IMR-90 (cell line): Measurements from ENCODE around the gene ZNF207. TPM values are rescaled to one million over a fixed set of nuclear protein-coding genes. Genes with fewer than 3 reads are reported as not detected.

Experiments used
- ATAC-seq: fragments of 200-7000 bp; cut with Tn5 transposase; 2 replicates; pipeline ENCODE4 v1.9.1; 2020; ENCODE audit warnings: low read depth, mild to moderate bottlenecking, moderate library complexity
- BruUV-seq: library from RNA; stranded (reverse); fragments of 400-500 nt; replicated peaks from 2 replicates; lab custom pipeline; 2021; lab: Mats Ljungman, UMichigan
- CTCF ChIA-PET: fragments of 300-600 bp; formaldehyde crosslinking; extraction: SDS; loops from one replicate; lab custom pipeline; 2021; ENCODE audit warnings: antibody characterized with exemption; lab: Yijun Ruan, JAX
- POLR2A ChIA-PET: fragments of 300-600 bp; sonication (Branson Sonifier 250); formaldehyde crosslinking; loops from one replicate; lab custom pipeline; 2022; ENCODE audit warnings: antibody characterized with exemption; ENCODE audit not compliant: unreplicated experiment; lab: Charles Lee
- DNase-seq: peaks from one replicate; pipeline ENCODE4 v3.0.0; 2013
- H2AFZ ChIP-seq: replicated peaks from 2 replicates; pipeline ENCODE3; 2013; ENCODE audit warnings: low read length, mild to moderate bottlenecking; ENCODE audit not compliant: poor library complexity
- H2AK5ac ChIP-seq: 2 replicates; pipeline ENCODE4 v1.6.1; 2013; ENCODE audit warnings: low read depth, low read length, inconsistent platforms
- H2AK9ac ChIP-seq: replicated peaks from 2 replicates; pipeline ENCODE3; 2013; ENCODE audit warnings: mild to moderate bottlenecking, low read depth, low read length, moderate library complexity; ENCODE audit not compliant: poor library complexity
- H2BK120ac ChIP-seq: 2 replicates; pipeline ENCODE4 v1.6.1; 2013; ENCODE audit warnings: low read depth, low read length, inconsistent platforms
- H2BK15ac ChIP-seq: 3 replicates; pipeline ENCODE4 v1.6.1; 2013; ENCODE audit warnings: low read depth, low read length, inconsistent platforms
- H2BK20ac ChIP-seq: 2 replicates; pipeline ENCODE4 v1.6.1; 2013; ENCODE audit warnings: low read depth, mild to moderate bottlenecking, inconsistent platforms, low read length, moderate library complexity
- H2BK5ac ChIP-seq: 2 replicates; pipeline ENCODE4 v1.6.1; 2013; ENCODE audit warnings: mild to moderate bottlenecking, low read depth, low read length, inconsistent platforms; ENCODE audit not compliant: poor library complexity, severe bottlenecking
- H3K14ac ChIP-seq: replicated peaks from 2 replicates; pipeline ENCODE4 v1.6.1; 2013; ENCODE audit warnings: low read depth, low read length, inconsistent platforms
- H3K18ac ChIP-seq: 2 replicates; pipeline ENCODE4 v1.6.1; 2013; ENCODE audit warnings: low read depth, low read length, control low read depth
- H3K23ac ChIP-seq: 2 replicates; pipeline ENCODE4 v1.6.1; 2013; ENCODE audit warnings: low read depth, low read length, inconsistent platforms
- H3K27ac ChIP-seq: 2 replicates; pipeline ENCODE4 v1.5.1; 2013; ENCODE audit warnings: mild to moderate bottlenecking, control low read depth, low read length; ENCODE audit not compliant: insufficient read depth
- H3K27me3 ChIP-seq: 2 replicates; pipeline ENCODE4 v1.6.1; 2013; ENCODE audit warnings: low read length; ENCODE audit not compliant: control insufficient read depth, insufficient read depth
- H3K36me3 ChIP-seq: 2 replicates; pipeline ENCODE4 v1.6.1; 2013; ENCODE audit warnings: low read length, mixed read lengths; ENCODE audit not compliant: control insufficient read depth, insufficient read depth
- H3K4ac ChIP-seq: 2 replicates; pipeline ENCODE4 v1.6.1; 2013; ENCODE audit warnings: low read depth, low read length, inconsistent platforms
- H3K4me1 ChIP-seq: 2 replicates; pipeline ENCODE4 v1.6.1; 2013; ENCODE audit warnings: low read length, mixed read lengths; ENCODE audit not compliant: control insufficient read depth, insufficient read depth
- H3K4me2 ChIP-seq: 2 replicates; pipeline ENCODE4 v1.6.1; 2013; ENCODE audit warnings: low read depth, mild to moderate bottlenecking, control low read depth, low read length, moderate library complexity
- H3K4me3 ChIP-seq: 2 replicates; pipeline ENCODE4 v1.5.1; 2013; ENCODE audit warnings: low read depth, mild to moderate bottlenecking, control low read depth, low read length, moderate library complexity; ENCODE audit not compliant: insufficient read depth
- H3K56ac ChIP-seq: 2 replicates; pipeline ENCODE4 v1.6.1; 2013; ENCODE audit warnings: low read length, inconsistent platforms; ENCODE audit not compliant: insufficient read depth; ENCODE audit errors: extremely low read depth
- H3K79me1 ChIP-seq, 2 experiments: 2 replicates each; pipeline ENCODE4 v1.6.1; 2013; ENCODE audit warnings: low read length in 2 of 2, inconsistent platforms in 1 of 2, low read depth in 1 of 2
- H3K9ac ChIP-seq: 2 replicates; pipeline ENCODE4 v1.6.1; 2013; ENCODE audit warnings: low read depth, low read length, control low read depth
- H3K9me1 ChIP-seq: 2 replicates; pipeline ENCODE4 v1.6.1; 2013; ENCODE audit warnings: low read length, inconsistent platforms; ENCODE audit not compliant: insufficient read depth
- H3K9me3 ChIP-seq: 2 replicates; pipeline ENCODE4 v1.6.1; 2013; ENCODE audit warnings: low read length; ENCODE audit not compliant: control insufficient read depth, insufficient read depth
- H4K20me1 ChIP-seq: 2 replicates; pipeline ENCODE4 v1.6.1; 2013; ENCODE audit warnings: low read length, inconsistent platforms; ENCODE audit not compliant: insufficient read depth
- H4K5ac ChIP-seq: 2 replicates; pipeline ENCODE4 v1.6.1; 2013; ENCODE audit warnings: mild to moderate bottlenecking, low read depth, low read length, control low read depth
- H4K8ac ChIP-seq, 2 experiments: 2 replicates each; pipeline ENCODE4 v1.6.1; 2013; ENCODE audit warnings: low read depth in 2 of 2, low read length in 2 of 2, control low read depth in 1 of 2, inconsistent platforms in 1 of 2
- H4K91ac ChIP-seq: 2 replicates; pipeline ENCODE4 v1.6.1; 2013; ENCODE audit warnings: low read depth, low read length, inconsistent platforms; ENCODE audit not compliant: insufficient read depth
- CHD1 ChIP-seq: IDR thresholded peaks from 2 replicates; pipeline ENCODE4 v1.6.1; 2012; ENCODE audit warnings: low read depth, low read length, improper control_type of control experiment
- CTCF ChIP-seq: conservative IDR thresholded peaks from 2 replicates; pipeline ENCODE4 v1.5.1; 2012; ENCODE audit warnings: mild to moderate bottlenecking, low read depth, low read length, improper control_type of control experiment
- ELK1 ChIP-seq: fragments of 150-350 bp; IDR thresholded peaks from 2 replicates; pipeline ENCODE4 v1.6.1; 2016; ENCODE audit warnings: low read depth, mild to moderate bottlenecking, low read length, moderate library complexity, borderline replicate concordance
- RAD21 ChIP-seq: IDR thresholded peaks from 2 replicates; pipeline ENCODE4 v1.6.1; 2012; ENCODE audit warnings: low read length, improper control_type of control experiment
- RCOR1 ChIP-seq: IDR thresholded peaks from 2 replicates; pipeline ENCODE4 v1.6.1; 2012; ENCODE audit warnings: mild to moderate bottlenecking, low read length, improper control_type of control experiment; ENCODE audit not compliant: insufficient replicate concordance
- RFX5 ChIP-seq: IDR thresholded peaks from 2 replicates; pipeline ENCODE4 v1.8.0; 2012; ENCODE audit warnings: low read depth, mild to moderate bottlenecking, low read length, moderate library complexity
- USF2 ChIP-seq: fragments of 150-350 bp; IDR thresholded peaks from 2 replicates; pipeline ENCODE4 v1.6.1; 2017; ENCODE audit warnings: mild to moderate bottlenecking, antibody characterized with exemption, low read length, low read depth
- WGBS, 2 experiments: methylation state at CpG; one replicate each; pipeline versions ENCODE4 v1.1.5 to v1.1.7; 2013; ENCODE audit warnings: missing lambda C conversion rate in 2 of 2; ENCODE audit not compliant: insufficient read length in 1 of 2; ENCODE audit errors: extremely low coverage in 2 of 2; 5-methylcytosine and 5-hydroxymethylcytosine counted together
- dilution Hi-C: fragments of 300-500 bp; cut with HindIII; formaldehyde crosslinking; loops from one replicate; pipeline ENCODE4 v1.14.3; 2018; ENCODE audit warnings: low sequenced_read_pairs; ENCODE audit not compliant: unreplicated experiment
- in situ Hi-C: fragments of 300-500 bp; cut with MboI; formaldehyde crosslinking; loops from 3 replicates; pipeline ENCODE4 v1.14.3; 2019; ENCODE audit warnings: low sequenced_read_pairs, inconsistent platforms, mixed read lengths
- intact Hi-C: fragments of 100-400 bp; cut with micrococcal nuclease; formaldehyde crosslinking; loops from 2 replicates; pipeline ENCODE4 v1.10.0; 2022
- polyA plus RNA-seq, 3 experiments: library from polyadenylated mRNA; depleted of rRNA; stranded (reverse); fragments of >200 nt; gene quantifications; 2 replicates each; pipeline ENCODE4 v1.2.3, GENCODE V29; 2012; ENCODE audit warnings: low replicate concordance in 1 of 3
- total RNA-seq: library from RNA; depleted of rRNA; stranded (reverse); fragments of >200 nt; gene quantifications from 2 replicates; pipeline ENCODE4 v1.2.3, GENCODE V29; 2012

The ZNF207 gene
- total and polyA plus RNA-seq, 2 of the 4 experiments (the other 2 are of a cell fraction) = 199 to 207 TPM

GRCh38 chr17:32396343-32396742 lies 46.4 kb downstream of the ZNF207 start:
- Histone ChIP-seq H3K9me3 (no peaks in the 10 kb centered on the region), H4K5ac (no peak overlapping the region), H2AK9ac (no peak overlapping the region), H3K4me2 (no peak overlapping the region), H4K91ac (no peak overlapping the region), H3K4me1 (no peaks in the 10 kb centered on the region), H3K9ac (no peak overlapping the region), H2BK20ac (no peak overlapping the region), H2AFZ (no peak overlapping the region), H4K8ac (no peak overlapping the region), H3K18ac (no peak overlapping the region), H3K27me3 (no peaks in the 10 kb centered on the region), H2BK15ac (no peak overlapping the region), H3K79me1 (no peaks in the 10 kb centered on the region; a peak in 1 of 4 replicates), H3K23ac (no peak overlapping the region), H3K4me3 (no peak overlapping the region), H3K9me1 (0 out of 2 replicates have a peak, but pooled peaks cover 3% of the 10 kb centered on the region), H2AK5ac (no peak overlapping the region), H2BK120ac (no peak overlapping the region), H3K4ac (no peak overlapping the region), H3K14ac (no peak overlapping the region), H4K20me1 (no peaks in the 10 kb centered on the region), H2BK5ac (no peak overlapping the region), H3K27ac (no peak overlapping the region), H3K36me3 (peaks cover 4% of the 10 kb centered on the region; the same call in 1 of the 2 replicates), H3K56ac (no peak overlapping the region)
- DNase-seq (no peak), ATAC-seq (no peak)
- dilution Hi-C loops = no loop called here
- no peak for TF ChIP-seq CTCF
- TF ChIP-seq RAD21 = no peak
- no peak for TF ChIP-seq CHD1
- TF ChIP-seq RFX5 = no peak
- no peak for TF ChIP-seq ELK1
- TF ChIP-seq USF2 = no peak
- no peak for TF ChIP-seq RCOR1
- in situ Hi-C loops = no loop called here
- POLR2A ChIA-PET = interaction anchor here (0.7 kb wide), 1 partner anchor 17 kb away, joined by 9 read pairs; no protein-coding TSS in a partner anchor
- BruUV-seq = no TSS peak
- CTCF ChIA-PET = no interaction called here
- intact Hi-C loops = no loop called here
- WGBS, 2 experiments = 100% methylated on average over 1 of the region's 5 CpGs; no CpG with 5 or more reads in 1 of the 2 experiments
